ENCODE measurements around the gene ARHGEF2.
"Not testable (repeated sequence)": the region's sequence is repeated elsewhere in the genome, so short reads cannot be mapped to it uniquely, and the experiment has no call there.

DNA sequence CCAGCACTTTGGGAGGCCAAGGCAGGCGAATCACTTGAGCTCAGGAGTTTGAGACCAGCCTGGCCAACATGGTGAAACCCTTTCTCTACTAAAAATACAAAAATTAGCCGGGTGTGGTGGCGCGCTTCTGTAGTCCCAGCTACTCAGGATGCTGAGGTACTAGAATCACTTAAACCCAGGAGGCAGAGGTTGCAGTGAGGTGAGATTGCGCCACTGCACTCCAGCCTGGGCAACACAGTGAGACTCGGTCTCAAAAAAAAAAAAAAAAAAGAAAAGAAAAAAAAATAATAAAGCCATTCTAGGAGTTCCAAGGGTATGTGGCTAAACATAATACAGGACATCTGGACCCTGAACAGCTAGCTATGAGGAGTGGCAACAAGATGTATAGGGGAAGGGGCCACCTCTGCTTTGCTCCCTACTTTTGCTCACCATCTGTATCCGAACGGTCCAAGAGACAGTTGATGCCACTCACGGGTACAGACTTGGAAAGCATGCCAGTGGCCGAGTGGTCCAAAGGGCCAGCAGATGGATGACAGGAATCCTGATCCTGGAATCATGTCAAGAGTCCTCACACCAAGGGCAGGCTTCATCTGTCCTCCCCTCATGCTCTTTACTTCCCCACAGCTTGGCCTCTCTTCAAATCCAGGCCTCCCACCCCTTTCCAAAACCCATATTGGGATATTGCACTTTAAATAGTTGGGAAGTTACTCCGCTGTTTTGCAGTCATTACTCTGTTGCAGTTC lies 6.7 kb upstream of the ARHGEF2 start:
- not testable (repeated sequence) for TF ChIP-seq EZH2 (IDR thresholded peaks at IDR 0.05; ENCODE audit: insufficient read depth, poor library complexity, severe bottlenecking); EZH2phosphoT487 (IDR thresholded peaks at IDR 0.05; ENCODE audit: insufficient read depth, low read depth)

All from GM23248 (cell line).